ENCODE measurements around the gene UTS2.
A peak's percentile ranks its signal among the peaks of the same experiment; 100 is the strongest.

Gene UTS2

DNA sequence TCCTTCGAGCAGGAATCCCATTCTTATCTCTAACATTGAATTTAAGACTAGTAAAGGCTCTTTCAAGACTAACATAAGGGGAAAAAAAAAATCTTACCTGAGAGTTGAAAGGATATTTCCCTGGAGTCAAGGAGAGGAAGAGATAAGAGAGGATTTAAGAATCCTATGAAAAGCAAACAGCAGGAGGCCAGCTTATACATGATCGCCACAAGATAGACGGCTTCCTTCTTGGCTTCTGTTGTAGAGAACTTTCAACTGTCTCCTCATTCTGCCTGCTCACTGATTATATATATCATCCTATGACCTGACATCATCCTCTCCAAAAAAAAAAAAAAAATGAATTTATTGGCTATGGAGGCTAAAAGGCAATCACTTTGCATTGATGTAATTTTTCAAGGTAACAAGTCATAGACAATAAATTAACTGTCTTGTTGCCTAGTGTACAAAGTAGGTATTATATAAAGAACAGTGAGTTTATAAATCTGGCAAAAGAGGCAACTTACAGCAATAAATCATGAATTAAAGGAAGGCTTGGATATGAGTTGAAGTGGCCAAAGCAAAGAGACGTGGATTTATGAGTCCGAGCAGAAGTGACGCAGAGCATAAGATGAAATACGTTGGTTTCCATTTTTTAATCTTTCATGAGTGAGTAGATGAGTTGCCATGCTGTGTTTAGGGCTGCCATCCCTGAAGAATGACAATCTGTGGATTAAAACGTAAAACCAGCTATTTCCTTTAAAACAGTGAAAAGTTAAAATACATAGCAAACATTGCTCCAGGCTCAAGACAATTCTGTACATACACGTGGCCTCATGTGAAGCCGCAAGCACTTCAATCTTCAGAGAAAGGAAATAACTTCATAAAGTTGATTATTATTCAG lies at the start of gene UTS2:
TSS of gene UTS2 (minus strand) at position 262 of the 880 bp plus-strand sequence. CDS start at position 200, 62 bp downstream.
- Mint-ChIP-seq H3K9me3 (no peaks in the 10 kb centered on the region), H3K27me3 (peaks cover 21% of the 10 kb centered on the region), H3K36me3 (no peaks in the 10 kb centered on the region), H3K27ac (no peak within 1 kb of the TSS), H3K4me3 (no peak within 1 kb of the TSS), H3K4me1 (peaks cover 12% of the 10 kb centered on the region)
- ATAC-seq = no peak

- Mint-ChIP-seq H3K36me3 (no peaks in the 10 kb centered on the region), H3K27me3 (peaks cover 15% of the 10 kb centered on the region), H3K27ac (no peak overlapping the region), H3K4me1 (peaks cover 6% of the 10 kb centered on the region), H3K9me3 (no peaks in the 10 kb centered on the region), H3K4me3 (no peak overlapping the region)
- no peak for ATAC-seq
These were observed 46.9 kb upstream of the UTS2 start for GRCh38 chr1:7899741-7900140.

DNA sequence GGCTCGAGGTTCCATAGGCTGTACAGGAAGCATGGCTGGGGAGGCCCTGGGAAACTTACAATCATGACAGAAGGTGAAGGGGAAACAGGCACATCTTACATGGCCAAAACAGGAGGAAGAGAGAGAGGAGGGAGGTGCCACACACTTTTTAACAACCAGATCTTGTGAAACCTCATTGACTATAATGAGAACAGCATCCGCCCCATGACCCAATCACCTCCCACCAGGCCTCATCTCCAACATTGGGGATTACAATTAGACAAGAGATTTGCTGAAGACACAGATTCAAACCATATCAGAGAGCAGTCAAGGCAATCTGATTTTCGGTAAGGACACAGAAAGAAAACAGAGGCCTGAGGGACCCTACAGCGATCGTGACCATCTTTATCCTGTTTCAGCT lies 46.1 kb upstream of the UTS2 start:
- H3K36me3 Mint-ChIP-seq = no peaks in the 10 kb centered on the region
- H3K27me3 Mint-ChIP-seq = peaks cover 15% of the 10 kb centered on the region
- H3K9me3 Mint-ChIP-seq = no peaks in the 10 kb centered on the region
- no peak overlapping the region for H3K4me3 Mint-ChIP-seq
- H3K4me1 Mint-ChIP-seq = peaks cover 6% of the 10 kb centered on the region
- no peak overlapping the region for H3K27ac Mint-ChIP-seq
- no peak for ATAC-seq

DNA sequence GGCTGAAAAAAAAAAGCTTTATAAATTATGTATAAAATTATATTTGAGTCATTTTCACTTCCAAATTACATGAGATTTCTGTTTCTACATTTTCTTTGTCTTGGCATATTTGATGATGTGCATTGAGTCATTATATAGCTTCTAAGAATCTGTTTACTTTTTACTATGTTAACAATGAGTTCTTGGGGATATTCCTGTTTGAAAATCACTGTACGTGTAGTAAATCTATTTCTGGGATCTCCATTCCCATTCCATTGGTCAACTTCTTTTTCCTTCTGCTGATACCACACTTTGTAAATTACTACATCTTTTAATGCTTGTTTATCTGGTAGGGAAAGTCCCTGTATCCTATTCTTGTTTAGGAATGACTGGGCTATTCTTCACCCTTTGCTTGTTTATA lies 44.1 kb upstream of the UTS2 start:
- H3K27ac Mint-ChIP-seq = no peak overlapping the region
- no peaks in the 10 kb centered on the region for H3K36me3 Mint-ChIP-seq
- no peak for ATAC-seq
- no peaks in the 10 kb centered on the region for H3K9me3 Mint-ChIP-seq
- no peak overlapping the region for H3K4me3 Mint-ChIP-seq
- H3K27me3 Mint-ChIP-seq = peaks cover 14% of the 10 kb centered on the region
- H3K4me1 Mint-ChIP-seq = no peaks in the 10 kb centered on the region

- H3K27ac Mint-ChIP-seq = no peak overlapping the region
- peaks cover 25% of the 10 kb centered on the region for H3K27me3 Mint-ChIP-seq
- no peak for ATAC-seq
- no peak overlapping the region for H3K4me3 Mint-ChIP-seq
- H3K9me3 Mint-ChIP-seq = peaks cover 3% of the 10 kb centered on the region
- H3K4me1 Mint-ChIP-seq = no peaks in the 10 kb centered on the region
- H3K36me3 Mint-ChIP-seq = no peaks in the 10 kb centered on the region
These were observed 40.8 kb upstream of the UTS2 start for GRCh38 chr1:7893529-7894180.

- ATAC-seq = no peak
- H3K36me3 Mint-ChIP-seq = no peaks in the 10 kb centered on the region
- H3K27ac Mint-ChIP-seq = no peak overlapping the region
- H3K4me3 Mint-ChIP-seq = no peak overlapping the region
- H3K9me3 Mint-ChIP-seq = peaks cover 3% of the 10 kb centered on the region
- H3K4me1 Mint-ChIP-seq = no peaks in the 10 kb centered on the region
- H3K27me3 Mint-ChIP-seq = peaks cover 41% of the 10 kb centered on the region
These were observed 38.9 kb upstream of the UTS2 start for GRCh38 chr1:7891804-7892203.

DNA sequence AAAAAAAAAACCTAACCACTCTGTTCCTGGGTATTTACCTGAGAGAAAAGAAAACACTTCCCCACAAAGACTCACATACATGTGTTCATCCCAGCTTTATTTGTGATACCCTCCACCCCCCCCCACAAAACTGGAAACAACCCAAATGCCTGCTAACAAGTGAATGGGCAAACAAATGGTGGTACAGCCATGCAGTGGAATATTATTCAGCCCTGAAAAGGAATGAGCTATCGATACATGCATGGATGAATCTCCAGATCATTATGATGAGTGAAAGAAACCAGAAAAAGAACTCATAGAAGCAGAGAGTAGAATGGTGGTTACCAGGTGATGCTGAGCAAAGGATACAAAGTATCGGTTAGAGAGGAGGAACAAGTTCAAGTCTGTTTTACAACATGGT lies 38.0 kb upstream of the UTS2 start:
- Mint-ChIP-seq H3K9me3 (peaks cover 3% of the 10 kb centered on the region), H3K27ac (no peak overlapping the region), H3K4me3 (no peak overlapping the region), H3K27me3 (peaks cover 44% of the 10 kb centered on the region), H3K36me3 (no peaks in the 10 kb centered on the region), H3K4me1 (no peaks in the 10 kb centered on the region)
- ATAC-seq = no peak

DNA sequence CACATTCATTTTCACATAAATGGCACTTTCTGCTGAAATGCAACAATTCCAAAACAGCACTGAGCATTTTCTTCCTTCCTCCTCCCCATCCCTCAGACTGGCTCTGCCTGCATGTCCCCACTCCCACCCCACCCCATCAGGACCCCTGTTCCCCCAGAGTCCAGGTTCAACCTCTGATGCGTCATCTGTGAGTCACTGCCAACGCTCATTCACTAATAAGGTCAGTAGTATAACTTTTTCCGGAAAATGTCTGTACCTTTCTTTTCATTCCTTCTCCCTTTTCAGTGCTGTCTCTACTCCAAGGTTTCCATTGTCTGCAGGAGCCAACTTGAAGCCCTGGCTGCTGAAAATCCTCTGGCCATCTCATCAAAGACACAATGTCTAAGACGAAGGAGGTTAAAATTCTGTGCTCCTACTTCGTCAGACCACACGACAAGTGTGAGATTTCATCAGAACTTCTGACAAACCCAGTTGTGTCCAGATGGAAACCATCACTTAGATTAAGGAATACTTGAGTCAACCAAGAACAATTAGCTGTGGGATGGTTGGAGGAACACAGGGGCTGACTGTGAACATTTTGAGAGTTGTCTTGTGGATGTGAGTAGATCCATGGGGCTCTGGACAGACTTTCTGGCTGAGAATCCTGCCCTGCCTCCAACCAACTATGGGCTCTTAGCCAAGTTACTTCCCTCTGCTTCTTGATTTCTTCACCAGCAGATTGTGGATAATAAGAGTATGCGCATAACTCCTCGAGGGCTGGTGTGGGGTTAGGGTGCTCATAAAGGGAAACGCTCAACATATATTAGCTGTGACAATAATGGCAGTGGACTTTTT lies 35.6 kb upstream of the UTS2 start:
- ATAC-seq = no peak
- Mint-ChIP-seq H3K27me3 (peaks cover 62% of the 10 kb centered on the region), H3K36me3 (no peaks in the 10 kb centered on the region), H3K4me3 (no peak overlapping the region), H3K4me1 (no peaks in the 10 kb centered on the region), H3K9me3 (peaks cover 10% of the 10 kb centered on the region), H3K27ac (no peak overlapping the region)

DNA sequence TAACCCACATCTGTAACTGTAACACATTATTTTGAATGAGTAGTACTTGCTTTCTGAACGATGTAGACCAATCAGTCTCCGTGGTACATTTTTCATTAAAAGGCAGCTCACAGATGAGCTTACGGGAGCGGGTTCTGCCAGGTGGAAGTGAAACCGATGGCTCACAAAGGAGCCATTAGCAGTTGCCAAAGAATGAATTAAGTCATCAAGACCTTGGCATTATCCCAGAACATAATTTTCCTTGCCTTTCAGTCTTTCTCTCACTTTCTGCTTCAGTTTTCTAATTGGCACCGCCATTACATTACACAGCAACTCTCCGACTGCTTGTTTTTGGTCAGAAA lies 33.5 kb upstream of the UTS2 start:
- Mint-ChIP-seq H3K27ac (no peak overlapping the region), H3K4me1 (no peaks in the 10 kb centered on the region), H3K27me3 (peaks cover 55% of the 10 kb centered on the region)

GRCh38 chr1:7885513-7886404 lies 32.9 kb upstream of the UTS2 start:
- Mint-ChIP-seq H3K4me3 (peak overlapping the region; percentile 17), H3K4me1 (no peaks in the 10 kb centered on the region), H3K27ac (no peak overlapping the region), H3K9me3 (peaks cover 7% of the 10 kb centered on the region), H3K27me3 (peaks cover 52% of the 10 kb centered on the region), H3K36me3 (no peaks in the 10 kb centered on the region)
- no peak for ATAC-seq

More for the DNA sequence above, 33.5 kb upstream of the UTS2 start:
- Mint-ChIP-seq H3K4me3 (no peak overlapping the region), H3K36me3 (no peaks in the 10 kb centered on the region), H3K9me3 (peaks cover 10% of the 10 kb centered on the region)
- no peak for ATAC-seq

- Mint-ChIP-seq H3K27me3 (peaks cover 42% of the 10 kb centered on the region), H3K27ac (no peak overlapping the region), H3K4me1 (no peaks in the 10 kb centered on the region), H3K36me3 (no peaks in the 10 kb centered on the region), H3K4me3 (no peak overlapping the region), H3K9me3 (peaks cover 7% of the 10 kb centered on the region)
- no peak for ATAC-seq
These were observed 31.9 kb upstream of the UTS2 start for GRCh38 chr1:7884757-7885156.

DNA sequence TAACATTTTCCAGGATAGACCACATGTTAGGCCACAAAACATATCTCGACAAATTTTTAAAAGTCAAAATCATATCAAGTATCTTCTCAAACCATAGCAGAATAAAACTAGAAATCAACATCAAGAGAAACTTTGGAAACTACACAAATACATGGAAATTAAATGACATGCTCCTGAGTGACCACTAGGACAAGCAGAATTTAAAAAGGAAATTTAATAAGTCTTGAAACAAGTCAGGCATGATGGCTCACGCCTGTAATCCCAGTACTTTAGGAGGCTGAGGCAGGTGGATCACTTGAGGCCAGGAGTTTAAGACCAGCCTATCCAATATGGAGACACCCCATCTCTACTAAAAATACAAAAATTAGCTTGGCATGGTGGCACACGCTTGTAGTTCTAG lies 26.4 kb upstream of the UTS2 start:
- Mint-ChIP-seq H3K4me1 (no peaks in the 10 kb centered on the region), H3K9me3 (peaks cover 14% of the 10 kb centered on the region), H3K4me3 (no peak overlapping the region), H3K36me3 (peaks cover 5% of the 10 kb centered on the region), H3K27ac (no peak overlapping the region), H3K27me3 (peaks cover 34% of the 10 kb centered on the region)
- no peak for ATAC-seq

DNA sequence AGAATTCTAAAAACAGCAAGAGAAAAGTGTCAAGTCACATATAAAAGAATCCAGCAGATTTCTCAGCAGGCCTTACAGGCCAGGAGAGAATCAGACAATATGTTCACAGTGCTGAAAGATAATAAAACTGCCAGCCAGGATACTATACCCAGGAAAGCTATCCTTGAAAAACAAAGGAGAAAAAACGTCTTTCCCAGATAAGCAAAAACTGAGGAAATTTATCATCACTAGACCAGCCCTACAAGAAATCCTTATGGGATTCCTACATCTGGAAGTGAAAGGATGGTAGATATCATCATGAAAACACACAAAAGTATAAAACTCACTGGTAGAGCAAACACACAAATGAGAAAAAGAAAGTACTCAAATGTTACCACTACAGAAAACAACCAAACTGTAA lies 25.2 kb upstream of the UTS2 start:
- no peak for ATAC-seq
- H3K36me3 Mint-ChIP-seq = peaks cover 5% of the 10 kb centered on the region
- H3K4me3 Mint-ChIP-seq = no peak overlapping the region
- H3K4me1 Mint-ChIP-seq = no peaks in the 10 kb centered on the region
- H3K27ac Mint-ChIP-seq = no peak overlapping the region
- H3K27me3 Mint-ChIP-seq = peaks cover 45% of the 10 kb centered on the region
- H3K9me3 Mint-ChIP-seq = peaks cover 14% of the 10 kb centered on the region

DNA sequence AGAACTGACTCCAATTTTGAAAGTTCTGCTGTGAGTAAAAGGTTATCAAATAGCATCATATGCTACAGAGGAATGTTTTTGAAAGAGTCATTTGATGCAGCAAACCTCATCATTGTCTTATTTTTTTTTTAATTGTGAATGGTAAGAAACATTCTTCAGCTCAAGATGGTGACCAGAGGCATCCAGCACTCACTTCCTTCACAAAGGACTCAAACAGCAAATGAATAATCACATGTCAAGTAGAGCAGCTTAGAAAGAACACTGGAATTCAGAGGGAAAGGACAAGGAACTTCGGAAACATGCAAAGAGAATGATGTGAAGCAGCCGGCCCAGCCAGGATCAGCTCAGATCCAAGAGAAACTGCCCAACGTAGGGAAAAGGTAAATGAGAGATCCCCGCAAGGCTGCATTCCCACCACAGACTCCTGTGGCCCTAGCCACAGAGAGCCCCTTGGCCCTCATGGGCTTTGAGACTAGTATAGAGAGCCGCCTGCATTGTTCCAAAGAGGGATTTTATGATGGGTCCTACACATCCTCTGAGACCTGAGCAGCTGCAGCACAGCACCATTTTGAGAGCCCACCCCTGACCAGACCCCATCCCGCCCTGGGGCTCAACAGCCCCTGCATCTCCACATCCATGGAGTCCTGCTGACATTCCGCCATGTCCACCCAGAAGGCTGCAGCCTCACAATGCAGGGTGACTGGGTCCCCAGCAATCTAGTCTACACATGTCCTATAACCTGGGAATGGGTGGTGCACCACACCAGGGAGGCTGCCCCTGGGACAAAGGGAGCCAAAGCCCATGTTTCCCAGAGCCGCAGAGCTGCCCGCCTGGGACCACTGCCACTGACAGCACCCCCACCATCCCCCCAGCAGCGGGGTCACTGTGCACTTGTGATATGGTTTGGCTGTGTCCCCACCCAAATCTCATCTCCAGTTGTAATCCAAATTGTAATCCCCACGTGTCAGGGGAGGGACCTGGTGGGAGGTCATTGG lies 21.2 kb upstream of the UTS2 start:
- no peaks in the 10 kb centered on the region for H3K4me1 Mint-ChIP-seq
- no peak overlapping the region for H3K27ac Mint-ChIP-seq
- no peak overlapping the region for H3K4me3 Mint-ChIP-seq
- peaks cover 5% of the 10 kb centered on the region for H3K36me3 Mint-ChIP-seq
- H3K27me3 Mint-ChIP-seq = peaks cover 69% of the 10 kb centered on the region
- ATAC-seq = peak; percentile 31
- peaks cover 14% of the 10 kb centered on the region for H3K9me3 Mint-ChIP-seq

Data from stimulated activated memory B cell treated with anti-CD40 and anti-IgM and Interleukin-4, amounts not matched to agents 10 μg/mL and 1 μg/mL and 100 μg/mL, for 72 hours (primary cell).